ENCODE results near the gene FAF2.
A peak's percentile ranks its signal among the peaks of the same experiment; 100 is the strongest.

Gene FAF2

DNA sequence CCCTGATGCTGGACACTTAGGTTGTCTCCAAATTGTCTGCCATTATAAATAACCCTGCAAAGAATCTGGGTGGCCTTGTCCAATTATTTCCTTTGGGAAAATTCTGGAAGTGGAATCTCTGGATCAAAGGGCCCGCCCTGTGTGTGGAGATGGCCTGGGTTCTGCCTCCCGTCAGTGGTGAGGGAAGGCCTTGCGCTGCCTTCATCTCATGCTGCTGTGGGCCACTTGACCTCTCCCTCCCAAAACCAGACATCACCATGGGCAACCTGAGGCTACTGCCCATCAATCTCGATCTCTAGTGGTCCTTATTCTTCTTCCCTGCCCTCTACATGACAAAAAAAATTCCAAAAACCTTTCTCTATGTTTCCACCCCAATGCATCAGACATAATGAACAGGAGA is 38.4 kb upstream of the FAF2 start:
- Histone ChIP-seq H3K27ac (ENCODE audit: low read depth, low read length) (no peak overlapping the region), H3K4me1 (ENCODE audit: control insufficient read depth in 1 of 2, insufficient read depth in 2 of 2, low read length in 2 of 2) (peaks cover 44 to 47% of the 10 kb centered on the region in 2 donors), H3K27me3 (ENCODE audit: control insufficient read depth in 1 of 2, insufficient read depth in 2 of 2, low read length in 2 of 2) (no peaks in the 10 kb centered on the region), H3K9me3 (ENCODE audit: control insufficient read depth in 1 of 2, low read length in 2 of 2) (no peaks in the 10 kb centered on the region), H3K36me3 (ENCODE audit: control insufficient read depth in 1 of 2, insufficient read depth in 2 of 2, low read length in 2 of 2) (peaks cover 27 to 45% of the 10 kb centered on the region in 2 donors), H3K9ac (ENCODE audit: low read depth in 1 of 2, low read length in 2 of 2) (no peak overlapping the region), H3K4me3 (ENCODE audit: low read depth in 1 of 2, low read length in 2 of 2) (no peak overlapping the region)

DNA sequence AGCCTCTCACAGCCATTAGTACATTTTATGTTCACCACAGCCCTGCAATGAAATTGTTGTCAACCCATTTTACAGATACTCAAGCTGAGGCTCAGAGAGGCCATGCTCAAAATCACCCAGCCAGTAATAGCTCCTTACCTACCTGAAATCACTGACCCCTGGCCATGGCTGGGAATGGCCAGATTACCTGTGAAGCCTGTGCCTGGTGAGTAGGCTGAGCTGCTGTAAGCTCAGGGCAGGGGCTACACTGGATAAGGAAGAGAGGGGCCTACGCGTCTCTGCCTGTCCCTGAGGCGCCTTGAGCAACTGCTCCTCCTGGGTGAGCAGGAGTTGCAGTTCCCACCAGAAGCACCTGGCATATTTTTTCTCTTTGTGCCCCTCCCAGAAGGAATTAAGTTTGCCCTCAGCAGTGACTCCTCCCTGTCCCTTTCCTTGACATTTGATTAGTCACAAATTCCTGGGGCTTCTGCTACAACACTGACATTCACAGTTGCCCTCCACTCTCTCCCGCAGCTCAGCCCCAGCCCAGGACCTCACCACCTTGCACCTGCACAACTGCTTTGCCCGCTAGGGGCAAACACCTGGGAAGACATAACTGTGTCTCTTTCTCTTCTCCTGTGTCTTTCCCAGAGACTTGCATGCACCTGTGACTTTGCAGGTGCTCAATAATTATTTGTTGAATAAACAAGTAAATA is 37.6 kb upstream of the FAF2 start:
- H3K9me3 ChIP-seq (ENCODE audit: control insufficient read depth in 1 of 2, low read length in 2 of 2) = no peaks in the 10 kb centered on the region
- H3K36me3 ChIP-seq (ENCODE audit: control insufficient read depth in 1 of 2, insufficient read depth in 2 of 2, low read length in 2 of 2) = peaks cover 27 to 43% of the 10 kb centered on the region in 2 donors
- H3K9ac ChIP-seq (ENCODE audit: low read depth in 1 of 2, low read length in 2 of 2) = no peak overlapping the region
- H3K4me1 ChIP-seq (ENCODE audit: control insufficient read depth in 1 of 2, insufficient read depth in 2 of 2, low read length in 2 of 2) = peaks cover 45 to 48% of the 10 kb centered on the region in 2 donors
- no peak overlapping the region for H3K4me3 ChIP-seq (ENCODE audit: low read depth in 1 of 2, low read length in 2 of 2)
- H3K27me3 ChIP-seq (ENCODE audit: control insufficient read depth in 1 of 2, insufficient read depth in 2 of 2, low read length in 2 of 2) = no peaks in the 10 kb centered on the region
- H3K27ac ChIP-seq (ENCODE audit: low read depth, low read length) = no peak overlapping the region

DNA sequence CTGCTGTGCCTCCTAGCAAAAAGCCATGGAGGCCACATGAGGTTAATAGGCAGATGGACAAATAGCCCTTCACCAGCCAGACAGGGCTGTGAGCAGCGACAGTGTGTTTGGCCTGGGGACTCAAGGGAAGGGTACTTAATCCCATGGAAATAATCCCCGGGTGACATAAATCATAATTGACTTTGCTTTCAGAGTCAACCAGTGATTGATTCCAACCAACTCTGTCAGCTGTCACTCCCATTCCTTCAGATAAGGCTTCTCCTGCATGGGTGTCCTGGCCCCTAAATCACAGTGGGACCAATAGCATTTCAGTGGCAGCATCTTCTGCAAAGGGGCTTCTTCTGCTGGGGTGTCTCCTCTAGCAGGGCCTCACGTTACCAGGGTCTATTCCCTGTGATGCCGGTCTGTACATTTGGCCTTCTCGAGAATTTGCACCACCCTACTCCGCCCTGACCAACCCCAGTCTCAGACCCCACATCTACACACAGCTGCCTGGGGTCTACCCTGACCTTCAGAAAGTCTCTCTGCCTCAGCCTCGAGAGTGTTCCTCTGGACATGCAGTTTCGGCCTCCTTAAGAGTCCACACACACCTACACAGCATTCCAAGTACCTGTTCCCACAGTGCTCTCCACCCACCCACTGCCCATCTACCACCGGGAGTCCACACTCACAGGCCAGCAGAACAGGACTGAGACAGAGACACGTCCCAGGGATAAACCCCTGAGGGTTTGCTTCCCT is 35.5 kb upstream of the FAF2 start:
- H3K27me3 ChIP-seq (ENCODE audit: control insufficient read depth in 1 of 2, insufficient read depth in 2 of 2, low read length in 2 of 2) = no peaks in the 10 kb centered on the region
- peaks cover 14 to 24% of the 10 kb centered on the region in 2 donors for H3K36me3 ChIP-seq (ENCODE audit: control insufficient read depth in 1 of 2, insufficient read depth in 2 of 2, low read length in 2 of 2)
- no peak overlapping the region for H3K27ac ChIP-seq (ENCODE audit: low read depth, low read length)
- no peaks in the 10 kb centered on the region for H3K9me3 ChIP-seq (ENCODE audit: control insufficient read depth in 1 of 2, low read length in 2 of 2)
- peaks cover 37 to 39% of the 10 kb centered on the region in 2 donors for H3K4me1 ChIP-seq (ENCODE audit: control insufficient read depth in 1 of 2, insufficient read depth in 2 of 2, low read length in 2 of 2)
- no peak overlapping the region for H3K4me3 ChIP-seq (ENCODE audit: low read depth in 1 of 2, low read length in 2 of 2)
- H3K9ac ChIP-seq (ENCODE audit: low read depth in 1 of 2, low read length in 2 of 2) = peak overlapping the region in 1 of 2 donors; percentile 27

DNA sequence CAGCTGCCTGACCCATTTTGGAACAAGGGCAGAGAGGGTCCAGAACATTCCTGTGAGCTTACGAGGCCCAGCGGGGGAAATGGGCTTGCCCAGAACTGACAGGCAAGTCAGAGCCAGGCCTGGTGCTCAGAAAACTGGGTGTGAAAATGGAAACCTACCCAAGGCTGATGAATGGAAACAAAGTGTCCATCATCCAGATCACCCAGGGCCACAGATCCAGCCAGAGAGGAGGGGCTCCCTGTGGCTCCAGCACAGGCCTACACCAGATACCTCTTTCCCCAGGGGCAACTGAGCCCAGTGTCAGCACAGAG is 35.0 kb upstream of the FAF2 start:
- peaks cover 11 to 19% of the 10 kb centered on the region in 2 donors for H3K36me3 ChIP-seq (ENCODE audit: control insufficient read depth in 1 of 2, insufficient read depth in 2 of 2, low read length in 2 of 2)
- peaks cover 37% of the 10 kb centered on the region in 2 donors for H3K4me1 ChIP-seq (ENCODE audit: control insufficient read depth in 1 of 2, insufficient read depth in 2 of 2, low read length in 2 of 2)
- no peaks in the 10 kb centered on the region for H3K9me3 ChIP-seq (ENCODE audit: control insufficient read depth in 1 of 2, low read length in 2 of 2)
- H3K27ac ChIP-seq (ENCODE audit: low read depth, low read length) = no peak overlapping the region
- no peak overlapping the region for H3K4me3 ChIP-seq (ENCODE audit: low read depth in 1 of 2, low read length in 2 of 2)
- H3K9ac ChIP-seq (ENCODE audit: low read depth in 1 of 2, low read length in 2 of 2) = peak overlapping the region in 1 of 2 donors; percentile 27
- no peaks in the 10 kb centered on the region for H3K27me3 ChIP-seq (ENCODE audit: control insufficient read depth in 1 of 2, insufficient read depth in 2 of 2, low read length in 2 of 2)

DNA sequence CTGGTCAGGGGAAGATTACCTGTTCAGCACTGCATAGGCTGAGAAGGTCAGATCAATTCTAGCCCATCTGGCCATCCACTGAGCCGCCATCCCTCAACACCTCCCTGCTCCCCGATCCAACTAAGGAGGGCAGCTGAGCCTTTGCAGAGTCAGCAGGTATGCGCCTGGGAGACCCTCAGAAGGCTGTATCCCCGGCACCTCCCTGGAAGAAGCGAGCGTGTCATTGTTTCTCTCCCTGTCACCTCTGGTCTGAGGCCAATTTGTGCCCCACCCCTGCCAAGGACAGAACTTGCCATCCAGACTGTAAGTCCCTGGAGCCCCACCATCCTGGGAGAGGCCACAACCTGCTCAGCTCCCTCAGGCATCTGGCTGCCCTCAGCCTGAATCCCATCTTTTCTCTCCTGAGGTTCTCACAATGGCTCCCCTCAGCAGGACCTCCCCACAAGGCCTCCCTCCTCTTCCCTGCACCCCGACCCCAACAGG is 34.4 kb upstream of the FAF2 start:
- H3K4me1 ChIP-seq (ENCODE audit: control insufficient read depth in 1 of 2, insufficient read depth in 2 of 2, low read length in 2 of 2) = peaks cover 37% of the 10 kb centered on the region in 2 donors
- no peaks in the 10 kb centered on the region for H3K9me3 ChIP-seq (ENCODE audit: control insufficient read depth in 1 of 2, low read length in 2 of 2)
- no peak overlapping the region for H3K27ac ChIP-seq (ENCODE audit: low read depth, low read length)
- H3K4me3 ChIP-seq (ENCODE audit: low read depth in 1 of 2, low read length in 2 of 2) = no peak overlapping the region
- H3K27me3 ChIP-seq (ENCODE audit: control insufficient read depth in 1 of 2, insufficient read depth in 2 of 2, low read length in 2 of 2) = no peaks in the 10 kb centered on the region
- peaks cover 11 to 19% of the 10 kb centered on the region in 2 donors for H3K36me3 ChIP-seq (ENCODE audit: control insufficient read depth in 1 of 2, insufficient read depth in 2 of 2, low read length in 2 of 2)
- H3K9ac ChIP-seq (ENCODE audit: low read depth in 1 of 2, low read length in 2 of 2) = peak overlapping the region; percentile 27 to 38

DNA sequence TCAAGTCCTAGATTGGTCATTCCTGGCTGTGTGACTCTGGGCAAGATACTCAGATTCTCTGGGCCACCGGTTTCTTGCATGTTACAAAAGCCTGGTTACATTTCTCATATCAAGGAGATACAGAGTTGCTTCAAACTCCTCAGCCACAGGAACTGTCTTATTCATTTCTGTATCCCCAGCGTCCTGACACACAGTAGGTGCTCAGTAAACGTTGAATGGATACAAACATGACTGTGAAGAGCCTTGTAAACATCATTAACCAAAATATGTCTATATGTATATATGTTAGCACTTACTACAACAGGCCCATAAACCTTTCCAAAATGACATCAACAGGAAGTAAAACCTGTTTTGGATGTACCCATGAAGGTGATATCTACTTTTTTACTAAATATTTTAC is 33.5 kb upstream of the FAF2 start:
- Histone ChIP-seq H3K36me3 (ENCODE audit: control insufficient read depth in 1 of 2, insufficient read depth in 2 of 2, low read length in 2 of 2) (peaks cover 11 to 14% of the 10 kb centered on the region in 2 donors), H3K4me3 (ENCODE audit: low read depth in 1 of 2, low read length in 2 of 2) (peak overlapping the region; percentile 90 to 92), H3K4me1 (ENCODE audit: control insufficient read depth in 1 of 2, insufficient read depth in 2 of 2, low read length in 2 of 2) (peaks cover 37% of the 10 kb centered on the region in 2 donors), H3K27ac (ENCODE audit: low read depth, low read length) (no peak overlapping the region), H3K27me3 (ENCODE audit: control insufficient read depth in 1 of 2, insufficient read depth in 2 of 2, low read length in 2 of 2) (no peaks in the 10 kb centered on the region), H3K9ac (ENCODE audit: low read depth in 1 of 2, low read length in 2 of 2) (peak overlapping the region; percentile 83 to 91), H3K9me3 (ENCODE audit: control insufficient read depth in 1 of 2, low read length in 2 of 2) (no peaks in the 10 kb centered on the region)

DNA sequence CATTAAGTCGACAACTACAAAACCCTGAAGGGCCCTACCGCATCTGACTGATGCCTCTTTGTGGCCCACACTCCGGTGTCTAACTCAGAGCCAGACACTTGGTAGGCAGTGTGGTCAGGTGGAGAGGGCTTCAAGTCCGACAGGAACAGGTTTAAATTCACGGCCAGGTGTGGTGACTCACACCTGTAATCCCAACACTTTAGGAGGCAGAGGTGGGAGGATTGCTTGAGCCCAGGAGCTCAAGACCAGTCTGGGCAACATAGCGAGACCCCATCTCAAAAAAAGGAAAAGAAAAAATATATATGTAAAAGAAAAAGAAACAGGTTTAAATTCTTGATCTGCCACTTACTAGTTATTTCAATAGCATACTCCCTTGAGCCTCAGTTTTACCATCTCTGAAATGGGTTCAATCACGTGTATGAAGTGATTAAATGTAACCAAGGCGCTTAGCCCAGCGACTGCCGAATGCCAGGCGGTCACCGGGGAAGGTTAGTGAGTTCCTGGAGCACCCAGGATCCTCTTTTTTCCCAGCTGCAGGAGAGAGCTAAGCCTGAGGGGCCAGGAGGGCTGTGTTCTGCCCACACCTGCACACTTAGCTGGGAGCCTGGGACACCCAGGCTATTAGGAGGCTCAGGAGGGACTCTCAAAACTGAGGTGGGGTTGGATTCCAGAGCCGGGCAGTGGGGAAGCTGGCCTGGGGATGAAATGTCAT is 32.8 kb upstream of the FAF2 start:
- H3K27me3 ChIP-seq (ENCODE audit: control insufficient read depth in 1 of 2, insufficient read depth in 2 of 2, low read length in 2 of 2) = no peaks in the 10 kb centered on the region
- H3K4me3 ChIP-seq (ENCODE audit: low read depth in 1 of 2, low read length in 2 of 2) = peak overlapping the region; percentile 90 to 92
- H3K9ac ChIP-seq (ENCODE audit: low read depth in 1 of 2, low read length in 2 of 2) = peak overlapping the region; percentile 83 to 91
- H3K36me3 ChIP-seq (ENCODE audit: control insufficient read depth in 1 of 2, insufficient read depth in 2 of 2, low read length in 2 of 2) = peaks cover 4 to 8% of the 10 kb centered on the region in 2 donors
- H3K9me3 ChIP-seq (ENCODE audit: control insufficient read depth in 1 of 2, low read length in 2 of 2) = no peaks in the 10 kb centered on the region
- peak overlapping the region; percentile 82 for H3K27ac ChIP-seq (ENCODE audit: low read depth, low read length)
- peaks cover 37% of the 10 kb centered on the region in 2 donors for H3K4me1 ChIP-seq (ENCODE audit: control insufficient read depth in 1 of 2, insufficient read depth in 2 of 2, low read length in 2 of 2)

DNA sequence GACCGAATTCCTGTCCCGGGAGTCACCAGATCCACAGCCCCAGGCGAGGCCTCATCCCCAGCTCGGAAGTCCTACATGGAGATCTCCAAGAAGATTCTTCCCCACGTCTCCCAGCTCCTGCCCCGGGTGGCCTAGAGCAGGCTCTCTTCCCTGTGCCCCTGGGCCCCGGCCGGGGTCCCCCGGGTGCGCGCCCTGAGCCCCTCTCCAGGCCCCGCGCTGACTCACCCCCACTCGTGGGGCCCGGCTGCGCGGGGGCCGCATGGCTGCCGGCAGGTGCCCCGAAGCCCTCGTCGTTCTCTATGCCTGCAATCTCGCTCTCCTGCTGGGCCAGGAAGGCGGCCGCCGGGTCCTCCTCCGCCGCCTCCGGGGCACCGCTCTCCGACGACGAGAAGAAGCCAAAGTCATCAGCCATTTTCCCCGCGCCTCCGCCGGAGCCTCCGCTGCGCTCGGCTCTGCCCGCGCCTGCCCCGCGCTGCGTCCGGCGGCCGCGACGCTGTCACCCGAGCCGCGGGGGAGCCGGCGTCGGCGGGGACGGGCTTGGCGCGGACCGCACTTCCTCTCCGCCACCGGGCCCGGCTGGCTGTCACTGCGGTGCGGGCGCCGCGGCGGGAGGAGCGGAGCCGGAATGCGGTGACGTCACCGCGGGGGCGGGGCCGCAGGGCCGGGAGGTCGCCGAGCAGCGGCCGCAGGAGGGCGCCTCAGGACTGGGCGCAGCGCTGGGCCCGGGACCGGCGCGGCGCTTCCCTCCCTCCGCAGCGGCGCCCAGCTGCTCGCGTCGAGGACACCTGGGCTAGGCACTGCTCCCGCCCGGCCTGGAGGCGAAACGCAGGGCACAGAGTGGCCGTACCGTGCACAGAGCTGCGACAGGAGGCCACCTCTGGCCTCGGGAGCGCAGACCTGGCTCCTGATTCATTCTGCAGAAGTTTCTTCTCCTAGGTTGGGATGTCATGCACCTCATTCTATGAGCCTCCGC is 31.9 kb upstream of the FAF2 start, which contains the start of gene CLTB:
CLTB (minus strand) TSS at position 588 of the 973 bp plus-strand sequence; CDS start at position 412, 176 bp downstream.
- H3K27ac ChIP-seq (ENCODE audit: low read depth, low read length) = peak within 1 kb of the TSS; percentile 82
- no peaks in the 10 kb centered on the region for H3K27me3 ChIP-seq (ENCODE audit: control insufficient read depth in 1 of 2, insufficient read depth in 2 of 2, low read length in 2 of 2)
- peak within 1 kb of the TSS; percentile 90 to 92 for H3K4me3 ChIP-seq (ENCODE audit: low read depth in 1 of 2, low read length in 2 of 2)
- peaks cover 34 to 36% of the 10 kb centered on the region in 2 donors for H3K4me1 ChIP-seq (ENCODE audit: control insufficient read depth in 1 of 2, insufficient read depth in 2 of 2, low read length in 2 of 2)
- no peaks in the 10 kb centered on the region for H3K9me3 ChIP-seq (ENCODE audit: control insufficient read depth in 1 of 2, low read length in 2 of 2)
- H3K36me3 ChIP-seq (ENCODE audit: control insufficient read depth in 1 of 2, insufficient read depth in 2 of 2, low read length in 2 of 2) = peaks cover 3 to 4% of the 10 kb centered on the region in 2 donors
- H3K9ac ChIP-seq (ENCODE audit: low read depth in 1 of 2, low read length in 2 of 2) = peak within 1 kb of the TSS; percentile 83 to 91

DNA sequence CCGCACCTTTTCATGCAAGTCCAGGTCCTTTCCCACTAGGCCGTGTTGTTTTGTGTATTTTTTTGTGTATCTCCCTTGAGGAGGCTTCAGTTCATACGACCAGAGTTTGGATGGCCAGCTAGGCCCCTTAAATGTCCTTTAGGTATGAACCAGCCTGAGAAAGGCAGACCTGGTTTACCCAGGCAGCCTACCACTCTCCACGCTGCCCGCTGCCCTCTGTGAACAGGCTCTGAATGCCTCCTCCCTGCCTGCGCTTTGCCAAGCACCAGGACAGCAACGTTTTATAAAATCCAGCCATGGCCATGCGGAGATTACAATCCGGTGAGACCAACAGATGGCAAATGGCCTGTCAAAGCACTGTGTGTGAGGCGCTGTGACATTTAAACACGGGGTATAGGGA is 31.2 kb upstream of the FAF2 start:
- Histone ChIP-seq H3K27ac (ENCODE audit: low read depth, low read length) (no peak overlapping the region), H3K27me3 (ENCODE audit: control insufficient read depth in 1 of 2, insufficient read depth in 2 of 2, low read length in 2 of 2) (no peaks in the 10 kb centered on the region), H3K4me1 (ENCODE audit: control insufficient read depth in 1 of 2, insufficient read depth in 2 of 2, low read length in 2 of 2) (peaks cover 29 to 32% of the 10 kb centered on the region in 2 donors), H3K9ac (ENCODE audit: low read depth in 1 of 2, low read length in 2 of 2) (peak overlapping the region in 1 of 2 donors; percentile 70), H3K36me3 (ENCODE audit: control insufficient read depth in 1 of 2, insufficient read depth in 2 of 2, low read length in 2 of 2) (peaks cover 3 to 4% of the 10 kb centered on the region in 2 donors), H3K4me3 (ENCODE audit: low read depth in 1 of 2, low read length in 2 of 2) (peak overlapping the region in 1 of 2 donors; percentile 61), H3K9me3 (ENCODE audit: control insufficient read depth in 1 of 2, low read length in 2 of 2) (no peaks in the 10 kb centered on the region)

Data from duodenal mucosa (tissue), 2 donors.